ENCODE data around the gene LAX1. TPM values are rescaled to one million over a fixed set of nuclear protein-coding genes. Genes with fewer than 3 reads are reported as not detected.
"Not testable (repeated sequence)": the region's sequence is repeated elsewhere in the genome, so short reads cannot be mapped to it uniquely, and the experiment has no call there.

Gene LAX1
- total and polyA plus RNA-seq, 4 donors: 0.26 to 2.4 (median 0.79) TPM

GRCh38 chr1:203746281-203746680 is 18.7 kb upstream of the LAX1 start:
- H3K27ac ChIP-seq (ENCODE audit: low read depth in 1 of 2, low read length in 1 of 2): no peak overlapping the region
- DNase-seq (no peak), ATAC-seq (ENCODE audit: insufficient read depth, low FRiP score) (no peak)
- H3K4me1 ChIP-seq (ENCODE audit: control insufficient read depth in 5 of 5, insufficient read depth in 5 of 5, low read length in 5 of 5): peaks cover 0 to 3% (median 3%) of the 10 kb centered on the region in 5 donors
- H3K27me3 ChIP-seq (ENCODE audit: control insufficient read depth in 3 of 3, insufficient read depth in 3 of 3, low read length in 2 of 3): no peaks in the 10 kb centered on the region
- H3K9me3 ChIP-seq (ENCODE audit: control insufficient read depth in 4 of 4, insufficient read depth in 3 of 4, low read length in 3 of 4): no peaks in the 10 kb centered on the region
- no peak overlapping the region for H3K9ac ChIP-seq (ENCODE audit: insufficient read depth in 1 of 2, low read length in 2 of 2)
- WGBS, 2 donors: 93 to 98% methylated on average over 6 of the region's 6 CpGs
- H3K36me3 ChIP-seq (ENCODE audit: control insufficient read depth in 4 of 4, insufficient read depth in 4 of 4, low read length in 4 of 4): peaks cover 0 to 4% (median 2%) of the 10 kb centered on the region in 4 donors
- no peak overlapping the region for H3K4me3 ChIP-seq
- TF ChIP-seq CTCF (IDR thresholded peaks at IDR 0.05; ENCODE audit: control extremely low read depth, extremely low read depth): no peak

- H3K9ac ChIP-seq (ENCODE audit: insufficient read depth in 1 of 2, low read length in 2 of 2): no peak overlapping the region
- H3K9me3 ChIP-seq (ENCODE audit: control insufficient read depth in 4 of 4, insufficient read depth in 3 of 4, low read length in 3 of 4): no peaks in the 10 kb centered on the region
- no peak overlapping the region for H3K4me3 ChIP-seq
- DNase-seq (peak; percentile 18 to 33 (median 27)), ATAC-seq (ENCODE audit: insufficient read depth, low FRiP score) (no peak)
- no peak for TF ChIP-seq CTCF (IDR thresholded peaks at IDR 0.05; ENCODE audit: control extremely low read depth, extremely low read depth)
- H3K27me3 ChIP-seq (ENCODE audit: control insufficient read depth in 3 of 3, insufficient read depth in 3 of 3, low read length in 2 of 3): no peaks in the 10 kb centered on the region
- H3K36me3 ChIP-seq (ENCODE audit: control insufficient read depth in 4 of 4, insufficient read depth in 4 of 4, low read length in 4 of 4): no peaks in the 10 kb centered on the region
- no peaks in the 10 kb centered on the region for H3K4me1 ChIP-seq (ENCODE audit: control insufficient read depth in 5 of 5, insufficient read depth in 5 of 5, low read length in 5 of 5)
- 69 to 83% methylated on average over 3 of the region's 3 CpGs for WGBS, 2 donors
- no peak overlapping the region for H3K27ac ChIP-seq (ENCODE audit: low read depth in 1 of 2, low read length in 1 of 2)
These were observed 13.9 kb upstream of the LAX1 start for GRCh38 chr1:203751051-203751450.

- not testable (repeated sequence) for H3K27me3 ChIP-seq (ENCODE audit: control insufficient read depth in 3 of 3, insufficient read depth in 3 of 3, low read length in 2 of 3); H3K4me1 ChIP-seq (ENCODE audit: control insufficient read depth in 5 of 5, insufficient read depth in 5 of 5, low read length in 5 of 5); H3K9me3 ChIP-seq (ENCODE audit: control insufficient read depth in 4 of 4, insufficient read depth in 3 of 4, low read length in 3 of 4); H3K4me3 ChIP-seq; H3K27ac ChIP-seq (ENCODE audit: low read depth in 1 of 2, low read length in 1 of 2); DNase-seq; H3K9ac ChIP-seq (ENCODE audit: insufficient read depth in 1 of 2, low read length in 2 of 2); ATAC-seq (ENCODE audit: insufficient read depth, low FRiP score); H3K36me3 ChIP-seq (ENCODE audit: control insufficient read depth in 4 of 4, insufficient read depth in 4 of 4, low read length in 4 of 4)
- 91 to 93% methylated on average over 5 of the region's 5 CpGs for whole genome bisulfite sequencing, 2 donors
These were observed 13.2 kb upstream of the LAX1 start for GRCh38 chr1:203751618-203752361.

GRCh38 chr1:203754455-203754864 is 10.5 kb upstream of the LAX1 start:
- TF ChIP-seq CTCF (IDR thresholded peaks at IDR 0.05; ENCODE audit: control extremely low read depth, extremely low read depth): no peak
- H3K27ac ChIP-seq (ENCODE audit: low read depth in 1 of 2, low read length in 1 of 2): no peak overlapping the region
- 71% methylated on average over 4 of the region's 4 CpGs for WGBS, 2 donors
- no peaks in the 10 kb centered on the region for H3K36me3 ChIP-seq (ENCODE audit: control insufficient read depth in 4 of 4, insufficient read depth in 4 of 4, low read length in 4 of 4)
- no peaks in the 10 kb centered on the region for H3K4me1 ChIP-seq (ENCODE audit: control insufficient read depth in 5 of 5, insufficient read depth in 5 of 5, low read length in 5 of 5)
- no peak overlapping the region for H3K4me3 ChIP-seq
- H3K9ac ChIP-seq (ENCODE audit: insufficient read depth in 1 of 2, low read length in 2 of 2): no peak overlapping the region
- H3K9me3 ChIP-seq (ENCODE audit: control insufficient read depth in 4 of 4, insufficient read depth in 3 of 4, low read length in 3 of 4): no peaks in the 10 kb centered on the region
- DNase-seq: no peak
- H3K27me3 ChIP-seq (ENCODE audit: control insufficient read depth in 3 of 3, insufficient read depth in 3 of 3, low read length in 2 of 3): no peaks in the 10 kb centered on the region
- ATAC-seq (ENCODE audit: insufficient read depth, low FRiP score): no peak
